GDM1 (cell line): ENCODE data around the gene TRPM3.

Source experiments
- DNase-seq: peaks from one replicate; lab custom pipeline; 2025; lab: John Stamatoyannopoulos, UW

The TRPM3 gene

GRCh38 chr9:70484232-70485130 lies 636.9 kb downstream of the TRPM3 start:
- DNase-seq = peak; percentile 42

GRCh38 chr9:70481471-70481870 lies 640.0 kb downstream of the TRPM3 start:
- DNase-seq = no peak

- no peak for DNase-seq
Measured at GRCh38 chr9:70480405-70480980, 640.9 kb downstream of the TRPM3 start.

GRCh38 chr9:70479880-70480291 lies 641.5 kb downstream of the TRPM3 start:
- DNase-seq = no peak
